CD4-positive, CD25-positive, alpha-beta regulatory T cell (primary cell): ENCODE measurements around the gene DISP2. TPM values are rescaled to one million over a fixed set of nuclear protein-coding genes. Genes with fewer than 3 reads are reported as not detected.

ENCODE experiments used
- ATAC-seq, 2 donors: fragments of 150-1000 bp; cut with Tn5 transposase; one replicate each; pipeline ENCODE4 v1.10.0; 2021; ENCODE audit warnings: low read depth in 2 of 2, moderate number of reproducible peaks in 2 of 2, moderate library complexity in 1 of 2
- DNase-seq, 3 donors: peaks; one replicate each; pipeline versions ENCODE4 v3.0.0 to v3.0.0-alpha.2; 2012 to 2022; ENCODE audit warnings: mixed read lengths in 1 of 3
- H3K27ac ChIP-seq: one replicate; pipeline ENCODE4 v1.7.0; 2013; ENCODE audit warnings: mild to moderate bottlenecking, low read length; ENCODE audit not compliant: insufficient read depth, poor library complexity, severe bottlenecking
- H3K27me3 ChIP-seq: one replicate; pipeline ENCODE4 v1.7.0; 2013; ENCODE audit warnings: low read length; ENCODE audit not compliant: control insufficient read depth, insufficient read depth
- H3K36me3 ChIP-seq: one replicate; pipeline ENCODE4 v1.7.0; 2013; ENCODE audit warnings: mild to moderate bottlenecking, low read length, moderate library complexity; ENCODE audit not compliant: control insufficient read depth, insufficient read depth
- H3K4me1 ChIP-seq: 2 replicates; pipeline ENCODE4 v1.7.0; 2013; ENCODE audit warnings: mild to moderate bottlenecking, low read length; ENCODE audit not compliant: insufficient read depth, control insufficient read depth, poor library complexity, severe bottlenecking
- H3K4me3 ChIP-seq: one replicate; pipeline ENCODE4 v1.7.0; 2013; ENCODE audit warnings: low read depth, mild to moderate bottlenecking, low read length, moderate library complexity
- H3K9me3 ChIP-seq, 2 experiments: 1 replicate in 1 of 2; 2 replicates in 1 of 2; pipeline ENCODE4 v1.7.0; 2013; ENCODE audit warnings: low read length in 2 of 2, mild to moderate bottlenecking in 1 of 2, moderate library complexity in 1 of 2; ENCODE audit not compliant: control insufficient read depth in 2 of 2
- H3K27ac Mint-ChIP-seq, 3 donors: one replicate each; pipeline ENCODE4 v1.8.0; 2020 to 2022; ENCODE audit warnings: mild to moderate bottlenecking in 3 of 3, mixed read lengths in 3 of 3, moderate library complexity in 2 of 3
- H3K27me3 Mint-ChIP-seq: one replicate; pipeline ENCODE4 v1.8.0; 2022; ENCODE audit warnings: mild to moderate bottlenecking, mixed read lengths
- H3K36me3 Mint-ChIP-seq: one replicate; pipeline ENCODE4 v1.8.0; 2020; ENCODE audit warnings: mixed read lengths
- H3K4me1 Mint-ChIP-seq, 4 donors: one replicate each; pipeline ENCODE4 v1.8.0; 2020 to 2022; ENCODE audit warnings: mixed read lengths in 4 of 4, mild to moderate bottlenecking in 1 of 4
- H3K4me3 Mint-ChIP-seq, 4 donors: one replicate each; pipeline ENCODE4 v1.8.0; 2020 to 2022; ENCODE audit warnings: mild to moderate bottlenecking in 4 of 4, mixed read lengths in 4 of 4, moderate library complexity in 3 of 4
- H3K9me3 Mint-ChIP-seq, 7 donors: one replicate each; pipeline ENCODE4 v1.8.0; 2020 to 2022; ENCODE audit warnings: mixed read lengths in 7 of 7, mild to moderate bottlenecking in 3 of 7, moderate library complexity in 2 of 7
- polyA plus RNA-seq, 4 donors: library from polyadenylated mRNA; unstranded; fragments of 300-500 nt; fragmentation: Illumina TruSeq; gene quantifications; one replicate each; pipeline ENCODE4 v1.2.3, GENCODE V29; 2021
- total RNA-seq: library from RNA; stranded (reverse); gene quantifications from one replicate; pipeline ENCODE4 v1.2.3, GENCODE V29; 2022

The DISP2 gene
- total and polyA plus RNA-seq, 5 donors from 2014 or later, result 0.10 to 0.54 (median 0.22) TPM

- H3K27me3 Mint-ChIP-seq, result no peaks in the 10 kb centered on the region
- no peaks in the 10 kb centered on the region for H3K36me3 ChIP-seq
- no peak overlapping the region for H3K4me3 ChIP-seq
- peaks cover 4% of the 10 kb centered on the region for H3K4me1 ChIP-seq
- peaks cover 0 to 5% (median 2%) of the 10 kb centered on the region in 4 donors for H3K4me1 Mint-ChIP-seq
- no peaks in the 10 kb centered on the region for H3K36me3 Mint-ChIP-seq
- ATAC-seq (no peak), DNase-seq (no peak)
- peak overlapping the region in 1 of 4 donors; percentile 23 for H3K4me3 Mint-ChIP-seq
- no peak overlapping the region for H3K27ac ChIP-seq
- H3K9me3 Mint-ChIP-seq, result no peaks in the 10 kb centered on the region
- no peak overlapping the region for H3K27ac Mint-ChIP-seq
- no peaks in the 10 kb centered on the region for H3K9me3 ChIP-seq
- H3K27me3 ChIP-seq, result no peaks in the 10 kb centered on the region
Measured at GRCh38 chr15:40346579-40347558, 11.2 kb upstream of the DISP2 start.

GRCh38 chr15:40347559-40348473 lies 10.2 kb upstream of the DISP2 start:
- no peaks in the 10 kb centered on the region for H3K9me3 Mint-ChIP-seq
- H3K36me3 Mint-ChIP-seq, result no peaks in the 10 kb centered on the region
- Histone ChIP-seq H3K27me3 (no peaks in the 10 kb centered on the region), H3K4me1 (peaks cover 4% of the 10 kb centered on the region), H3K4me3 (no peak overlapping the region), H3K9me3 (no peaks in the 10 kb centered on the region), H3K36me3 (no peaks in the 10 kb centered on the region), H3K27ac (no peak overlapping the region)
- DNase-seq (no peak), ATAC-seq (no peak)
- peaks cover 0 to 5% (median 2%) of the 10 kb centered on the region in 4 donors for H3K4me1 Mint-ChIP-seq
- no peak overlapping the region for H3K4me3 Mint-ChIP-seq
- no peaks in the 10 kb centered on the region for H3K27me3 Mint-ChIP-seq
- no peak overlapping the region for H3K27ac Mint-ChIP-seq

GRCh38 chr15:40348474-40348870 lies 9.5 kb upstream of the DISP2 start:
- no peaks in the 10 kb centered on the region for H3K36me3 ChIP-seq
- H3K4me3 Mint-ChIP-seq, result no peak overlapping the region
- no peak overlapping the region for H3K27ac ChIP-seq
- no peak overlapping the region for H3K4me3 ChIP-seq
- no peaks in the 10 kb centered on the region for H3K36me3 Mint-ChIP-seq
- H3K4me1 Mint-ChIP-seq, result peaks cover 0 to 5% (median 2%) of the 10 kb centered on the region in 4 donors
- H3K9me3 Mint-ChIP-seq, result peaks cover 0 to under 1% (median 0%) of the 10 kb centered on the region in 7 donors
- H3K27me3 Mint-ChIP-seq, result peaks cover 1% of the 10 kb centered on the region
- H3K9me3 ChIP-seq, result no peaks in the 10 kb centered on the region
- no peak overlapping the region for H3K27ac Mint-ChIP-seq
- H3K4me1 ChIP-seq, result peaks cover 4% of the 10 kb centered on the region
- H3K27me3 ChIP-seq, result no peaks in the 10 kb centered on the region
- DNase-seq (no peak), ATAC-seq (no peak)

- H3K4me3 ChIP-seq, result no peak overlapping the region
- H3K9me3 Mint-ChIP-seq, result peaks cover 0 to 1% (median 0%) of the 10 kb centered on the region in 7 donors
- no peaks in the 10 kb centered on the region for H3K36me3 ChIP-seq
- peaks cover 4% of the 10 kb centered on the region for H3K4me1 ChIP-seq
- H3K27ac ChIP-seq, result no peak overlapping the region
- no peaks in the 10 kb centered on the region for H3K36me3 Mint-ChIP-seq
- H3K27me3 Mint-ChIP-seq, result peaks cover 4% of the 10 kb centered on the region
- no peaks in the 10 kb centered on the region for H3K9me3 ChIP-seq
- no peaks in the 10 kb centered on the region for H3K27me3 ChIP-seq
- DNase-seq (no peak), ATAC-seq (no peak)
- H3K4me3 Mint-ChIP-seq, result no peak overlapping the region
- H3K4me1 Mint-ChIP-seq, result peaks cover 0 to 5% (median 2%) of the 10 kb centered on the region in 4 donors
- H3K27ac Mint-ChIP-seq, result no peak overlapping the region
Measured at GRCh38 chr15:40349163-40349562, 8.9 kb upstream of the DISP2 start.

GRCh38 chr15:40352281-40352901 lies 5.6 kb upstream of the DISP2 start:
- Histone ChIP-seq H3K4me3 (no peak overlapping the region), H3K27me3 (no peaks in the 10 kb centered on the region), H3K27ac (no peak overlapping the region), H3K4me1 (no peaks in the 10 kb centered on the region), H3K36me3 (no peaks in the 10 kb centered on the region), H3K9me3 (no peaks in the 10 kb centered on the region)
- no peak overlapping the region for H3K27ac Mint-ChIP-seq
- no peak for ATAC-seq
- H3K27me3 Mint-ChIP-seq, result peaks cover 10% of the 10 kb centered on the region
- peaks cover 0 to 7% (median 2%) of the 10 kb centered on the region in 4 donors for H3K4me1 Mint-ChIP-seq
- H3K36me3 Mint-ChIP-seq, result no peaks in the 10 kb centered on the region
- H3K9me3 Mint-ChIP-seq, result peaks cover 0 to 1% (median 0%) of the 10 kb centered on the region in 7 donors
- no peak for DNase-seq
- no peak overlapping the region for H3K4me3 Mint-ChIP-seq

- H3K4me1 ChIP-seq, result peaks cover 11% of the 10 kb centered on the region
- H3K9me3 Mint-ChIP-seq, result peaks cover 0 to 1% (median 0%) of the 10 kb centered on the region in 7 donors
- H3K27ac ChIP-seq, result no peak overlapping the region
- peaks cover 0 to 10% (median 5%) of the 10 kb centered on the region in 4 donors for H3K4me1 Mint-ChIP-seq
- ATAC-seq (no peak), DNase-seq (no peak)
- no peak overlapping the region for H3K4me3 Mint-ChIP-seq
- H3K27ac Mint-ChIP-seq, result no peak overlapping the region
- no peaks in the 10 kb centered on the region for H3K36me3 Mint-ChIP-seq
- H3K27me3 Mint-ChIP-seq, result peaks cover 10% of the 10 kb centered on the region
- no peak overlapping the region for H3K4me3 ChIP-seq
- no peaks in the 10 kb centered on the region for H3K27me3 ChIP-seq
- no peaks in the 10 kb centered on the region for H3K9me3 ChIP-seq
- no peaks in the 10 kb centered on the region for H3K36me3 ChIP-seq
Measured at GRCh38 chr15:40353697-40354096, 4.3 kb upstream of the DISP2 start.

GRCh38 chr15:40354408-40355171 lies 3.4 kb upstream of the DISP2 start:
- Histone ChIP-seq H3K27me3 (no peaks in the 10 kb centered on the region), H3K4me1 (peaks cover 15% of the 10 kb centered on the region), H3K9me3 (no peaks in the 10 kb centered on the region), H3K27ac (no peak overlapping the region), H3K36me3 (no peaks in the 10 kb centered on the region), H3K4me3 (no peak overlapping the region)
- H3K4me3 Mint-ChIP-seq, result no peak overlapping the region
- ATAC-seq (no peak), DNase-seq (no peak)
- H3K4me1 Mint-ChIP-seq, result peaks cover 0 to 14% (median 6%) of the 10 kb centered on the region in 4 donors
- H3K27ac Mint-ChIP-seq, result no peak overlapping the region
- peaks cover 10% of the 10 kb centered on the region for H3K27me3 Mint-ChIP-seq
- no peaks in the 10 kb centered on the region for H3K36me3 Mint-ChIP-seq
- peaks cover 0 to 1% (median 0%) of the 10 kb centered on the region in 7 donors for H3K9me3 Mint-ChIP-seq
